Endothelial cell of umbilical vein (primary cell): Measurements from ENCODE around the gene TULP4. TPM values are rescaled to one million over a fixed set of nuclear protein-coding genes. Genes with fewer than 3 reads are reported as not detected.

Experiments
- BruUV-seq: library from RNA; stranded (reverse); fragments of 400-500 nt; replicated peaks from 2 replicates; lab custom pipeline; 2021; lab: Mats Ljungman, UMichigan
- CTCF ChIA-PET: fragments of 300-600, 350-600 bp; sonication (Branson Sonifier 250); formaldehyde crosslinking; loops from one replicate; lab custom pipeline; 2021; ENCODE audit warnings: antibody characterized with exemption, inconsistent platforms; lab: Charles Lee
- POLR2A ChIA-PET: fragments of 300-600, 350-600 bp; sonication (Branson Sonifier 250); formaldehyde crosslinking; loops from one replicate; lab custom pipeline; 2021; ENCODE audit warnings: antibody characterized with exemption, inconsistent platforms; lab: Charles Lee
- DNase-seq: peaks from one replicate; pipeline ENCODE4 v3.0.0-alpha.2; 2011; ENCODE audit warnings: low read depth, low spot score
- FAIRE-seq: peaks from 2 replicates; lab custom pipeline; 2011; peaks lifted over from hg19 to GRCh38; lab: Jason Lieb, UNC
- H2AFZ ChIP-seq: 2 replicates; pipeline ENCODE4 v1.6.0; 2012; ENCODE audit warnings: low read depth, low read length, control low read depth, inconsistent platforms
- H3K27ac ChIP-seq: 2 replicates; pipeline ENCODE4 v1.5.1; 2011; ENCODE audit warnings: low read depth, mild to moderate bottlenecking, control low read depth, low read length, moderate library complexity; ENCODE audit not compliant: insufficient read depth
- H3K27me3 ChIP-seq, 2 experiments: 2 replicates each; pipeline versions ENCODE4 v1.6.0 to v1.6.1; 2011; ENCODE audit warnings: low read length in 2 of 2, mixed read lengths in 1 of 2; ENCODE audit not compliant: control insufficient read depth in 2 of 2, insufficient read depth in 2 of 2
- H3K36me3 ChIP-seq, 2 experiments: 2 replicates in 1 of 2; 3 replicates in 1 of 2; pipeline ENCODE4 v1.5.1; 2011; ENCODE audit warnings: low read length in 2 of 2, mild to moderate bottlenecking in 1 of 2, moderate library complexity in 1 of 2; ENCODE audit not compliant: control insufficient read depth in 2 of 2, insufficient read depth in 2 of 2; ENCODE audit errors: extremely low read depth in 1 of 2
- H3K4me1 ChIP-seq: 3 replicates; pipeline ENCODE4 v1.5.1; 2011; ENCODE audit warnings: mild to moderate bottlenecking, low read length; ENCODE audit not compliant: control insufficient read depth, insufficient read depth; ENCODE audit errors: extremely low read depth
- H3K4me2 ChIP-seq: 2 replicates; pipeline ENCODE4 v1.6.1; 2011; ENCODE audit warnings: low read length, control low read depth, mixed read lengths; ENCODE audit not compliant: insufficient read depth
- H3K4me3 ChIP-seq, 3 experiments: fragments of 200-600 bp in 1 of 3; sonication (generic), shearing (Covaris generic) in 1 of 3; replicated peaks in 1 of 3; 2 replicates each; pipeline ENCODE4 v1.5.1; 2011 to 2016; ENCODE audit warnings: control low read depth in 3 of 3, low read length in 3 of 3, mild to moderate bottlenecking in 2 of 3, inconsistent platforms in 1 of 3, low read depth in 1 of 3, moderate library complexity in 1 of 3; ENCODE audit not compliant: insufficient read depth in 1 of 3
- H3K79me2 ChIP-seq: 2 replicates; pipeline ENCODE4 v1.6.0; 2012; ENCODE audit warnings: low read length, inconsistent platforms; ENCODE audit not compliant: control insufficient read depth, insufficient read depth
- H3K9ac ChIP-seq: replicated peaks from 2 replicates; pipeline ENCODE3; 2011; ENCODE audit warnings: low read length, control low read depth; ENCODE audit not compliant: insufficient read depth; ENCODE audit errors: extremely low read depth
- H3K9me1 ChIP-seq: replicated peaks from 3 replicates; pipeline ENCODE4 v1.6.0; 2011; ENCODE audit warnings: mild to moderate bottlenecking, low read length; ENCODE audit not compliant: control insufficient read depth, insufficient read depth; ENCODE audit errors: extremely low read depth
- H3K9me3 ChIP-seq: replicated peaks from 2 replicates; pipeline ENCODE4 v1.5.1; 2012; ENCODE audit warnings: low read length, inconsistent platforms; ENCODE audit not compliant: control insufficient read depth, insufficient read depth
- H4K20me1 ChIP-seq: replicated peaks from 2 replicates; pipeline ENCODE3; 2011; ENCODE audit warnings: mild to moderate bottlenecking, low read length; ENCODE audit not compliant: control insufficient read depth, insufficient read depth; ENCODE audit errors: extremely low read depth
- EZH2 ChIP-seq: IDR thresholded peaks from 2 replicates; pipeline ENCODE4 v1.6.1; 2012; ENCODE audit warnings: borderline replicate concordance, low read depth, mild to moderate bottlenecking, moderate library complexity, low read length, inconsistent platforms; ENCODE audit not compliant: severe bottlenecking
- FOS ChIP-seq: IDR thresholded peaks from 2 replicates; pipeline ENCODE4 v1.6.1; 2011; ENCODE audit warnings: mild to moderate bottlenecking, low read length, moderate library complexity, borderline replicate concordance; ENCODE audit not compliant: insufficient read depth
- GATA2 ChIP-seq: IDR thresholded peaks from 2 replicates; pipeline ENCODE4 v1.7.0; 2011; ENCODE audit warnings: low read depth, mild to moderate bottlenecking, moderate library complexity, mixed read lengths, low read length; ENCODE audit not compliant: insufficient read length, insufficient read depth
- JUN ChIP-seq: IDR thresholded peaks from 2 replicates; pipeline ENCODE4 v1.6.1; 2011; ENCODE audit warnings: borderline replicate concordance, low read depth; ENCODE audit not compliant: insufficient read length, insufficient read depth
- MYC ChIP-seq: IDR thresholded peaks from one replicate; pipeline ENCODE4 v1.6.1; 2011; ENCODE audit warnings: mild to moderate bottlenecking, low read depth, low read length
- POLR2A ChIP-seq: IDR thresholded peaks from 2 replicates; pipeline ENCODE4 v1.6.1; 2012; ENCODE audit warnings: low read depth, mild to moderate bottlenecking, control low read depth, low read length
- POLR2AphosphoS5 ChIP-seq: IDR thresholded peaks from 2 replicates; pipeline ENCODE4 v1.6.1; 2012; ENCODE audit warnings: low read depth, mild to moderate bottlenecking, control low read depth, low read length, moderate library complexity; ENCODE audit not compliant: insufficient read depth
- dilution Hi-C: fragments of 300-500 bp; cut with MboI; formaldehyde crosslinking; loops from one replicate; pipeline ENCODE4 v1.15.0; 2019; ENCODE audit warnings: low sequenced_read_pairs; ENCODE audit not compliant: extremely low pct_ligation_motif_present
- intact Hi-C: fragments of 100-400 bp; cut with micrococcal nuclease; formaldehyde crosslinking; loops from one replicate; pipeline ENCODE4 v1.10.0; 2022
- polyA plus RNA-seq, 4 experiments: library from polyadenylated mRNA; depleted of rRNA in 3 of 4; stranded (reverse) in 3 of 4; unstranded in 1 of 4; fragments of >200 nt; gene quantifications; 2 replicates each; pipeline versions ENCODE4 v1.2.1 to v1.2.3, GENCODE V29; 2011 to 2012; ENCODE audit warnings: missing spikeins in 1 of 4
- total RNA-seq: library from RNA; stranded (reverse); gene quantifications from 2 replicates; pipeline ENCODE4 v1.2.3, GENCODE V29; 2021
- TF ChIP-seq, protein P1 (sequence below), 2 donors: IDR thresholded peaks; 1 replicate in 1 of 2; 2 replicates in 1 of 2; pipeline ENCODE4 v1.5.1; 2011; ENCODE audit warnings: low read length in 2 of 2, mild to moderate bottlenecking in 2 of 2, moderate library complexity in 2 of 2, control low read depth in 1 of 2, inconsistent platforms in 1 of 2, low read depth in 1 of 2; ENCODE audit not compliant: insufficient read depth in 1 of 2; ENCODE audit errors: extremely low read depth in 1 of 2
- TF ChIP-seq, protein P2 (sequence below): IDR thresholded peaks from 2 replicates; pipeline ENCODE4 v1.6.1; 2011; ENCODE audit not compliant: insufficient read depth, insufficient read length

TULP4 gene
- total and polyA plus RNA-seq, 2 donors (not counting 3 experiments of a cell fraction or from before 2014, with no cell fraction given): 10.8 to 55.1 TPM

DNA sequence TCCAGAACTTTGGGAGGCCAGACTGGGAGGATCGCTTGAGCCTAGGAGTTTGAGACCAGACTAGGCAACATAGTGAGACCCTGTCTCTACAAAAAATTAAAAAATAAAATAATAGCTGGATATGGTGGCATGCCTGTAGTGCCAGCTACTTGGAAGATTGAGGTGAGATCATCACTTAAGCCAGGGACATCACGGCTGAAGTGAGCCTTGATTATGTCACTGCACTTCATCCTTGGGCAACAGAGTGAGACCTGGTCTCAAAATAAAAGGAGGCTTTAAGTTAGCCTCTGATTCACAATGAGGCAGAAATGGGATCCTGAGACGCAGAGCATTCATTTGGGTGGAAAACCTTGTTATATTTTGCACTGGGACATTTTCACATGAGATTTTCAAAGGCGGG lies 57.0 kb downstream of the TULP4 start:
- Histone ChIP-seq H3K4me2 (no peak overlapping the region), H4K20me1 (no peaks in the 10 kb centered on the region), H3K4me1 (no peaks in the 10 kb centered on the region), H3K27ac (no peak overlapping the region), H3K36me3 (no peaks in the 10 kb centered on the region), H3K27me3 (no peaks in the 10 kb centered on the region), H3K4me3 (no peak overlapping the region), H3K9me3 (no peaks in the 10 kb centered on the region), H2AFZ (no peak overlapping the region), H3K9me1 (no peaks in the 10 kb centered on the region), H3K79me2 (no peaks in the 10 kb centered on the region), H3K9ac (no peak overlapping the region)
- intact Hi-C loops: no loop called here
- dilution Hi-C loops: no loop called here
- TF ChIP-seq JUN (no peak), POLR2A (no peak), GATA2 (no peak), EZH2 (no peak), POLR2AphosphoS5 (no peak), FOS (no peak), MYC (no peak)
- TF ChIP-seq, protein P1, sequence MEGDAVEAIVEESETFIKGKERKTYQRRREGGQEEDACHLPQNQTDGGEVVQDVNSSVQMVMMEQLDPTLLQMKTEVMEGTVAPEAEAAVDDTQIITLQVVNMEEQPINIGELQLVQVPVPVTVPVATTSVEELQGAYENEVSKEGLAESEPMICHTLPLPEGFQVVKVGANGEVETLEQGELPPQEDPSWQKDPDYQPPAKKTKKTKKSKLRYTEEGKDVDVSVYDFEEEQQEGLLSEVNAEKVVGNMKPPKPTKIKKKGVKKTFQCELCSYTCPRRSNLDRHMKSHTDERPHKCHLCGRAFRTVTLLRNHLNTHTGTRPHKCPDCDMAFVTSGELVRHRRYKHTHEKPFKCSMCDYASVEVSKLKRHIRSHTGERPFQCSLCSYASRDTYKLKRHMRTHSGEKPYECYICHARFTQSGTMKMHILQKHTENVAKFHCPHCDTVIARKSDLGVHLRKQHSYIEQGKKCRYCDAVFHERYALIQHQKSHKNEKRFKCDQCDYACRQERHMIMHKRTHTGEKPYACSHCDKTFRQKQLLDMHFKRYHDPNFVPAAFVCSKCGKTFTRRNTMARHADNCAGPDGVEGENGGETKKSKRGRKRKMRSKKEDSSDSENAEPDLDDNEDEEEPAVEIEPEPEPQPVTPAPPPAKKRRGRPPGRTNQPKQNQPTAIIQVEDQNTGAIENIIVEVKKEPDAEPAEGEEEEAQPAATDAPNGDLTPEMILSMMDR (IDR thresholded peaks at IDR 0.05; ENCODE audit: extremely low read depth in 1 of 2, insufficient read depth in 1 of 2, low read depth in 1 of 2, low read length in 2 of 2): no peak
- TF ChIP-seq, protein P2, sequence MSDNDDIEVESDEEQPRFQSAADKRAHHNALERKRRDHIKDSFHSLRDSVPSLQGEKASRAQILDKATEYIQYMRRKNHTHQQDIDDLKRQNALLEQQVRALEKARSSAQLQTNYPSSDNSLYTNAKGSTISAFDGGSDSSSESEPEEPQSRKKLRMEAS: no peak
- ChIA-PET POLR2A (no interaction called here), CTCF (no interaction called here)
- DNase-seq: no peak
- no peak for FAIRE-seq
- BruUV-seq: no TSS peak
